ENCODE measurements around the gene LAMA3. TPM values are rescaled to one million over a fixed set of nuclear protein-coding genes. Genes with fewer than 3 reads are reported as not detected.

LAMA3 gene
- total RNA-seq, 1 experiment from 2014 or later = 5.6 TPM

- Histone ChIP-seq H3K4me2 (ENCODE audit: low read length) (no peak overlapping the region), H3K36me3 (ENCODE audit: control insufficient read depth in 1 of 2, insufficient read depth in 2 of 2, low read length in 2 of 2) (no peaks in the 10 kb centered on the region), H3K9me2 (ENCODE audit: insufficient read depth) (no peaks in the 10 kb centered on the region), H3K27me3 (ENCODE audit: insufficient read depth, low read length) (no peaks in the 10 kb centered on the region), H3K4me3 (replicated peaks in 1 of 2; ENCODE audit: low read depth in 1 of 2, low read length in 2 of 2) (no peak overlapping the region), H3K79me2 (ENCODE audit: insufficient read depth, low read length) (no peaks in the 10 kb centered on the region), H3K9ac (ENCODE audit: low read length) (no peak overlapping the region), H4K20me1 (ENCODE audit: insufficient read depth) (no peaks in the 10 kb centered on the region), H3K9me3 (ENCODE audit: control insufficient read depth in 1 of 2, insufficient read depth in 1 of 2, low read depth in 1 of 2, low read length in 2 of 2) (no peaks in the 10 kb centered on the region), H3K27ac (ENCODE audit: low read depth, low read length) (no peak overlapping the region), H3K4me1 (ENCODE audit: control insufficient read depth in 1 of 2, insufficient read depth in 2 of 2, low read length in 2 of 2) (peaks cover 12 to 17% of the 10 kb centered on the region in 2 experiments), H2AFZ (ENCODE audit: low read depth, low read length, poor library complexity, severe bottlenecking) (no peak overlapping the region)
- DNase-seq (ENCODE audit: low read depth, low spot score) (no peak), ATAC-seq (no peak)
- TF ChIP-seq ELF1 (IDR thresholded peaks at IDR 0.05; ENCODE audit: borderline replicate concordance, low read depth) (no peak), SRF (IDR thresholded peaks at IDR 0.05; ENCODE audit: low read depth) (no peak), POLR2AphosphoS5 (IDR thresholded peaks at IDR 0.05; ENCODE audit: low read depth, low read length) (no peak), ATF3 (IDR thresholded peaks at IDR 0.05) (no peak), MAX (IDR thresholded peaks at IDR 0.05) (no peak), ZBTB33 (IDR thresholded peaks at IDR 0.05; ENCODE audit: extremely low read depth, insufficient replicate concordance, low read length) (no peak), JUND (IDR thresholded peaks at IDR 0.05) (no peak), POLR2A (IDR thresholded peaks at IDR 0.05; ENCODE audit: borderline replicate concordance, extremely low read depth, insufficient read depth, insufficient read length) (no peak), CEBPB (IDR thresholded peaks at IDR 0.05; ENCODE audit: low read depth) (no peak), EGR1 (IDR thresholded peaks at IDR 0.05; ENCODE audit: low read depth) (no peak), ZFX (IDR thresholded peaks at IDR 0.05) (no peak), ZNF274 (IDR thresholded peaks at IDR 0.05; ENCODE audit: low read depth, low read length) (no peak), SP1 (IDR thresholded peaks at IDR 0.05; ENCODE audit: low read depth) (no peak), RAD21 (IDR thresholded peaks at IDR 0.05; ENCODE audit: low read depth) (no peak), EZH2phosphoT487 (IDR thresholded peaks at IDR 0.05; ENCODE audit: borderline replicate concordance) (no peak), CBX3 (IDR thresholded peaks at IDR 0.05; ENCODE audit: low read depth) (no peak), SIN3A (IDR thresholded peaks at IDR 0.05; ENCODE audit: low read depth) (no peak), EZH2 (IDR thresholded peaks at IDR 0.05) (no peak), FOSL1 (IDR thresholded peaks at IDR 0.05; ENCODE audit: low read depth) (no peak)
- POLR2A ChIA-PET = no interaction called here
- CTCF ChIA-PET = no interaction called here
- intact Hi-C loops (cut with micrococcal nuclease) = no loop called here
- BruUV-seq (replicated peaks) = no TSS peak
- RAD21 ChIA-PET (ENCODE audit: low non-redundant PET in 1 of 2, low total read pairs in 2 of 2, uncharacterized antibody in 2 of 2, unreplicated experiment in 2 of 2) = no interaction called here
Observed at GRCh38 chr18:23867006-23867405, 177.8 kb downstream of the LAMA3 start.

Data from HCT116 (cell line).